Rectal smooth muscle tissue (tissue), 1 donor: Measurements from ENCODE around the gene ZNF622.

Experiments
- H3K27ac ChIP-seq: one replicate; pipeline ENCODE4 v1.7.0; 2013; ENCODE audit warnings: low read depth, low read length, inconsistent platforms
- H3K27me3 ChIP-seq: one replicate; pipeline ENCODE4 v1.7.0; 2013; ENCODE audit warnings: low read length; ENCODE audit not compliant: control insufficient read depth, insufficient read depth
- H3K36me3 ChIP-seq: one replicate; pipeline ENCODE4 v1.7.0; 2013; ENCODE audit warnings: low read length; ENCODE audit not compliant: control insufficient read depth, insufficient read depth
- H3K4me1 ChIP-seq: one replicate; pipeline ENCODE4 v1.7.0; 2013; ENCODE audit warnings: low read length; ENCODE audit not compliant: control insufficient read depth, insufficient read depth
- H3K4me3 ChIP-seq: one replicate; pipeline ENCODE4 v1.7.0; 2013; ENCODE audit warnings: low read length
- H3K9ac ChIP-seq: one replicate; pipeline ENCODE4 v1.7.0; 2013; ENCODE audit warnings: low read length

ZNF622 gene

DNA sequence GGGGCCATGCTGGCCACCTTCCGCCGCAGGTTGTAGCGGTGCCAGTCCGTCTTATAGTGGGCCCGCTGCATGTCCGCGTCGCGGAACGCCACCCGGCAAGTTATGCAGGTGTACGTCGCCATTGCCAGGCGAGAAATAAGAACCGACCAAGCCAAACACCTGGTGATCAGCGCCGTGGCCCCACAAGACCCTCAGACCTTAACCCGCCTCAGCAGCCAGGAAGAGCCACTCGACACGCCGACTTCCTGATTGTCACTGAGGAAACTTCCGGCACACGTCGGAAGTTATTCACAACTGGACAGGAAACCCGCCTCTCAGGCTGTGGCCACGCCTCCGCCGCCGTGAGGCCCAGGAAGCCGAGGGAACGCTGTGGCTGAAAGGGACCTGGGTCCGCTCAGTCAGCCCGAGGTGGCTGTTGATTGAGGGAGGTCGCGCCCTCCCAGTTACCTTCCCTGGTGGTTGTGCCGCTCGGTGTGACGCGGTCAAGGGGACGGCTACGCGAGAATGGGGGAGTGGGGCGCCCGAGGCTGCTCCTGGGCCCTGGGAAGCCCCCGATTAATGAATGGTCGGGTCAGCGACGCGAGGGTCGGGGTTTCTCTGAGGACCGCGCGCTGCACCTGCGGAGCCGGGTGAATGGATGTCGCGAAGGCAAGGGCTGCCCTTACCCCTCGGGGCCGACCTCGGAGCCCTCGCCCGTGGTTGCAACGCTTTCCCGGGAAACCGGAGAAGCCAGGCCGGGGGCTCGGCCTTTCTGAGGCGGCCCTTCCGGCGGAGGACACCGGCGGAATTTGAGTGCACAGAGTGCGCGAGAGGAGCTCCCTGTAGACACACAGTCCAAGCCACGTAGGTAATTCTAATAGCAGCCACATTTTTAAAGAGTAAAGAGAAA, at the start of gene ZNF622:
ZNF622 (minus strand) TSS at position 257 of the 889 bp plus-strand sequence; CDS start at position 122, 135 bp downstream.
- H3K36me3 ChIP-seq = peaks cover 14% of the 10 kb centered on the region
- no peaks in the 10 kb centered on the region for H3K27me3 ChIP-seq
- H3K4me1 ChIP-seq = peaks cover 12% of the 10 kb centered on the region
- peak within 1 kb of the TSS; percentile 68 for H3K9ac ChIP-seq
- H3K4me3 ChIP-seq = peak within 1 kb of the TSS; percentile 78
- peak within 1 kb of the TSS; percentile 82 for H3K27ac ChIP-seq

GRCh38 chr5:16510098-16510497, 44.5 kb upstream of the ZNF622 start:
- H3K27me3 ChIP-seq = no peaks in the 10 kb centered on the region
- H3K27ac ChIP-seq = no peak overlapping the region
- H3K4me3 ChIP-seq = no peak overlapping the region
- H3K9ac ChIP-seq = no peak overlapping the region
- no peaks in the 10 kb centered on the region for H3K4me1 ChIP-seq
- H3K36me3 ChIP-seq = no peaks in the 10 kb centered on the region

DNA sequence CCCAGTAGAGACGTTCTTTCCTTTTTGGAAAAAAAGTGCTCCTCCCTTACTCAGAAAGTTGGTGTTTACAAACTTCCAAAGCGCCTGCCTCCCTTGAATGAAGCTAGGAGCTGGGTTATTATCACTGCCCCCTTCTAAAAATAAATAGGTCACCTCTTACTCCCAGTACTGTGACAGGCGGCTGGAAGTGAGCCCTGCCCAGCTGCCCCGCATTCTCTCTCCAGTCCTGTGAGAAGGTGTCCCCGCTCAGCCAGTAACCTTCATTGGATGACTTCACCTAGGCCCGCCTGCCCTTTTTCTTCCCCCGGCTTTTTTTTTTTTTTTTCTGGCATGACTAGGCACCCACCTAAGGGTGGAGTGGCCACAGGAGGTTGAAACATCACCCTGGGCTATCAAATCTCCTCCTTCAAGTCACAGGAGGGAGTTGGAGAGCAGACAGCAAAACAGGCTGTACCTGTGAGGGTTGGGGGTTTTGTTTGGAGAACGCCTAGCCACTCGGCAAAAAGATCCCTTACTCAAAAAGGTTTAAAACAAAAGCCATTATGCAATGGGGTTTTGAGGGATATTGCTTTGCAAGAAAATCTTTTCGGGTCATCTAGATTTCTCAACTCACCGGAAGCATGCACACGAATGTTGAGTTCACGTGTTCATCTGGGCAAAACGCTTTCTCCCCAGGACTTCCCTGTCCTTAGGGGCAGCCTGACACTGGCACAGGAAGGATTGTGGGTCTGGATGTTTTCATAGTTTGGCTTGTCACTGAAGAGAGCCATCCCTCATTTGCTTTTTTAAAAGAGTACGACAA, 43.3 kb upstream of the ZNF622 start:
- Histone ChIP-seq H3K27me3 (no peaks in the 10 kb centered on the region), H3K27ac (no peak overlapping the region), H3K4me1 (no peaks in the 10 kb centered on the region), H3K36me3 (no peaks in the 10 kb centered on the region), H3K9ac (no peak overlapping the region), H3K4me3 (peak overlapping the region; percentile 5)

DNA sequence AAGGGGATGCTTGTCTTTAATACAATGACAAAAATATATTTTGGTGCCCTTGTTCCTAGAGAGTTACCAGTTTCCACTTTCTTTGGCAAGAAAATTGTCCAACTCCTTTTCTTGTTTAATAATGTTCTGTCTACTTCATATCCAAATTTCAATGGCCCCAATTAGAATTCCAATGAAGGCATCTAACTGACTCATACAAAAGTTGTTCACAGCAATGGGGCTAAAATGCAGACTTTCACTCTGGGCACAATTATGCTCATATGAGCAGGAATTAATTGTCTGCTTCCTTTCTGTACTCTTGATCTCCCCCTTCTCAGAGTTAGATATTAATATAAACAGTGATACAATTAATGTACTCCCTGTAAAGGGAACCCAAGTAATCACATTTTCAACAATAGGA, 42.1 kb upstream of the ZNF622 start:
- no peak overlapping the region for H3K27ac ChIP-seq
- H3K4me3 ChIP-seq = no peak overlapping the region
- no peaks in the 10 kb centered on the region for H3K36me3 ChIP-seq
- H3K27me3 ChIP-seq = no peaks in the 10 kb centered on the region
- no peaks in the 10 kb centered on the region for H3K4me1 ChIP-seq
- H3K9ac ChIP-seq = no peak overlapping the region

- Histone ChIP-seq H3K4me3 (no peak overlapping the region), H3K9ac (no peak overlapping the region), H3K27ac (no peak overlapping the region)
Measured at GRCh38 chr5:16505904-16506303, 40.3 kb upstream of the ZNF622 start.

GRCh38 chr5:16505140-16505891, 39.7 kb upstream of the ZNF622 start:
- Histone ChIP-seq H3K27me3 (no peaks in the 10 kb centered on the region), H3K4me1 (no peaks in the 10 kb centered on the region), H3K4me3 (no peak overlapping the region), H3K9ac (no peak overlapping the region), H3K36me3 (no peaks in the 10 kb centered on the region), H3K27ac (no peak overlapping the region)

More at GRCh38 chr5:16505904-16506303, 40.3 kb upstream of the ZNF622 start:
- Histone ChIP-seq H3K36me3 (no peaks in the 10 kb centered on the region), H3K27me3 (no peaks in the 10 kb centered on the region), H3K4me1 (no peaks in the 10 kb centered on the region)

DNA sequence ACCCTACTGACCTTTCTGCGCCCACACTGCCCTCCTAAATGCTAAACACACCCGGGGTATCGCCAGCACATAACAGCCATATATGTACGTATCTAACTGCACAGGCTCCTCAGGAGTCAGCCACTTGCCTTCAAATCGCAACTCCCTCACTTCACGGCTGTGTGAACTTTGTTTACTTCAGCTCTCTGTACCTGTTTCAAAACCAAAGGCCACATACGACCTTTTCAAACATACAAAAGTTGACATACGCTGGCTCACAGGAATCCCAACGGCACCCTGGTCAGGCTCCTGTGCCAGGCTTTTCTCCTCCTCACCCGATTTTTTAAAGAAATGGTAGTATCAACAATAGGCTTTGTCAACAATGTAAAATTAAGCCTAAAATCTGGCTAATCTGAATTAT, 39.0 kb upstream of the ZNF622 start:
- Histone ChIP-seq H3K27me3 (no peaks in the 10 kb centered on the region), H3K27ac (no peak overlapping the region), H3K9ac (no peak overlapping the region), H3K36me3 (no peaks in the 10 kb centered on the region), H3K4me3 (no peak overlapping the region), H3K4me1 (no peaks in the 10 kb centered on the region)

DNA sequence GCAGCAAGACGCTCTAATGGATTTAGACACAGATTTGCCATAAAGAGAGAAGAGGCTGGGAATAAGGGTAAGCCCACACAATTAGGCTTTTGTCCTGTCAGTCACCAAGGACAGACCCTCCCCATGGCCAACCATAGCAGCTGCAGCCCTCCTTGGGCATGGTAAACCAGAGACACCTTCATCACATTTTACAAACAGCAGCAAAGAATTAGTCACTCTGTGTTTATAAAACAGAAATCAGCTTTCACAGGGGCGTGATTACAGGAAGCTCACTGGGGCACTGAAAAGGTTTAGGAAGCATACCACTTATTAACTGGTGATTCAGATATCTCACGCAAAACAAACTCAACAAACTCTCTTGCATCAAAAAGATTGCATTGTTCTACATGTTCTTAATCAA, 37.3 kb upstream of the ZNF622 start:
- Histone ChIP-seq H3K9ac (no peak overlapping the region), H3K27ac (no peak overlapping the region), H3K27me3 (no peaks in the 10 kb centered on the region), H3K4me3 (no peak overlapping the region), H3K4me1 (no peaks in the 10 kb centered on the region), H3K36me3 (no peaks in the 10 kb centered on the region)

- Histone ChIP-seq H3K36me3 (no peaks in the 10 kb centered on the region), H3K27me3 (no peaks in the 10 kb centered on the region), H3K27ac (no peak overlapping the region), H3K9ac (no peak overlapping the region), H3K4me1 (no peaks in the 10 kb centered on the region), H3K4me3 (no peak overlapping the region)
Measured at GRCh38 chr5:16500024-16500423, 34.4 kb upstream of the ZNF622 start.

- Histone ChIP-seq H3K27ac (no peak overlapping the region), H3K4me1 (no peaks in the 10 kb centered on the region), H3K27me3 (no peaks in the 10 kb centered on the region), H3K36me3 (no peaks in the 10 kb centered on the region), H3K4me3 (no peak overlapping the region), H3K9ac (no peak overlapping the region)
Measured at GRCh38 chr5:16497546-16497945, 31.9 kb upstream of the ZNF622 start.

DNA sequence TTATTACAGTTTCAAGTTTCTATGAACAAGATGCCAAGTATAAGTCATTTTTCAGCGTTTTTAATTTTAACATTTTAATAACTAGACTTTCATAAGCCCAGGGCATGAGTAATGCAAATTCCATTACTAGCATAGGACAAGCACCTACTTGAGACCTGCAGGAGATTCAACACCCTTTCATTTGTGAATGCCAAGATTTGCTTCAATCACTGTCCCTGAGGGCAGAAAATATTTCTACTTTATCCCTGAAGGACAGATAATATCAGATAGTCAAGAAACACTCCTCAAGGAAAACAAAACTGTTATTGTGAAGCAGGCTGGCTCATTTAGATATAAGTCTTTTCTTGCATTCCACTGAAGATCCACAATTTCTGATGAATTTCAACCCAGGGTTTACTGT, 27.7 kb upstream of the ZNF622 start:
- Histone ChIP-seq H3K27ac (no peak overlapping the region), H3K4me1 (peaks cover 2% of the 10 kb centered on the region), H3K27me3 (no peaks in the 10 kb centered on the region)

More for the DNA sequence above, 27.7 kb upstream of the ZNF622 start:
- Histone ChIP-seq H3K36me3 (no peaks in the 10 kb centered on the region), H3K4me3 (no peak overlapping the region), H3K9ac (no peak overlapping the region)
